ENCODE data around the gene CYP3A4. TPM values are rescaled to one million over a fixed set of nuclear protein-coding genes. Genes with fewer than 3 reads are reported as not detected.
"Not testable (repeated sequence)": the region's sequence is repeated elsewhere in the genome, so short reads cannot be mapped to it uniquely, and the experiment has no call there.

Gene CYP3A4
- total and polyA plus RNA-seq, 2 of the 13 experiments (the other 11 are each of a cell fraction or from before 2014, with no cell fraction given): 0.11 to 0.24 TPM

DNA sequence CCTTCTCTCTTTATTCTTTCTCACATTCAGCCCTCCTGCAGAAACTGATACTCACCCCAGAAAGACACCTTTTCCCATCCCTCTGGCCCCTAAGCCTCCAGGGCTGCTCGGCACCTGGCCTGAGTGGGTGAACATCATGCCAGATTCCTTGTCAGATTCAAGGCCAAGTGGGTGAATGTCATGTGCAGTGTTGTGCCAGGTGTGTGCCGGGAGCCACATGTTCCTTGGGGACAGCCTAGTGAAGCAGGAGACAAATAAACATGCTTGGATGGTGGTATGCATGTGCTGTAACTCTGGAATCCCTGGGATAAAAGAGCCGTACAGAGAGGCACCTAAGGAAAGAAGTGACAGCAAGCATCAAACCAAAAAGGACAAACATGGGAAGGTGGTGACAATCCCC lies 1.7 kb upstream of the CYP3A4 start:
- in situ Hi-C loops (cut with HindIII; ENCODE audit: extremely low pct_ligation_motif_present, low pct_unique_long_range_greater_than_20kb); BruUV-seq (replicated peaks); FAIRE-seq; ATAC-seq; H4K20me1 ChIP-seq (ENCODE audit: insufficient read depth, low read length); H2AFZ ChIP-seq (ENCODE audit: low read length); intact Hi-C loops (cut with micrococcal nuclease; ENCODE audit: unreplicated experiment); H3K9me3 ChIP-seq (ENCODE audit: low read length); H3K4me2 ChIP-seq (ENCODE audit: low read depth, low read length); H3K36me3 ChIP-seq (replicated peaks in 1 of 2; ENCODE audit: control insufficient read depth in 1 of 2, insufficient read depth in 2 of 2, low read length in 2 of 2); H3K27ac ChIP-seq (ENCODE audit: extremely low read length, insufficient read depth, low read length); H3K79me2 ChIP-seq (ENCODE audit: insufficient read depth, low read length); DNase-seq (ENCODE audit: low spot score); H3K27me3 ChIP-seq (ENCODE audit: control insufficient read depth in 1 of 2, insufficient read depth in 2 of 2, low read length in 2 of 2); H3K4me3 ChIP-seq (replicated peaks in 1 of 3; ENCODE audit: insufficient read depth in 1 of 3, low read depth in 2 of 3, low read length in 3 of 3); H3K9ac ChIP-seq (ENCODE audit: insufficient read depth, low read depth, low read length); CTCF ChIA-PET (ENCODE audit: low intra/inter-chr PET ratio, low total read pairs): not testable (repeated sequence)
- POLR2A ChIA-PET: interaction anchor here (1.1 kb wide), 1 partner anchor 281 kb away, joined by 3 read pairs; the partner anchor contains the start of gene ZKSCAN5
- peaks cover 35% of the 10 kb centered on the region for H3K4me1 ChIP-seq (ENCODE audit: insufficient read depth, low read length)
- WGBS (ENCODE audit: low lambda C conversion rate): 84% methylated on average over 3 of the region's 3 CpGs

DNA sequence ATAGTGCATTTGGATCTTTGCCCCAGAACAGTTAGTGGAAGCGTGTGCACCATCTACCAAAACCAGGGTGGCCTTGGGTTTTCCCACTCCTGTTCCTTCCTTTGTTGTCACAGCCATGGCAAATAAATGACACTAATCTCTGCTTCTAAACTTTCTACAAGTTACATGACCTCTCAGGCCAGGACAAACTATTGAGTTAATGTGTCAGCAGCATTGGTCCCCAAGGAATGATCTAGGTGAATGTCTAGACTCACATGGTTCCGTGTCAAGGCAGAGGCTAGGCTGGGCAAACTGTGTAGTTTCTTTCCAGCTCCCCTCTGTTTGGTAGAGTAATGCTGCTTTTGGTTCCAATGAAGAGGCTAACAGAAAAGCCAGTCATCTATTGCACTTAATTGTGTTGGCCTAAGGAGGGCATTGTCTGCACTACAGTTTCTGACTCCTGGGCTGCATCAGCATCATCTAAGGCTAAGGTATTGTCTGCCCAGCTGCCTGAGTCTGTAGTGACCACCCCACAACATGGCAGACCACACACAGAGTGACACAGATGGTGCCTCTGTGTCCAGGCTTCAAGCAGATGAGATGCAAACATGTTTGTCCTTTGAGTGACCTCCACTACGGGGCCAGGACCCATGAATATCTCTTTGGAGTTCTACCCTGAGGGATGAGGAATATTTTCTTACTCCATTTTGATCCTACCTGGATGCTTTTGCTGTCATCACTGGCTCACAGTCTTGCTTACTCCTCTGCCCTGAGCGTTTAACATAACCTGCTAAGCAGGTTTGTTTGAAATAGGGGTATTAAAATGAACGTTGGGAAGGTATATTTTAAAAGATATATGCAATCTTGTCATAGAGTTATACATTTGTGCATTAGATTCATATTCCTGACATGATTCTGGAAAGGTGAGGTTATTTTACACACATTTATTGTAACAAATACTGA lies 1.7 kb downstream of the CYP3A4 start:
- Histone ChIP-seq H3K9me3 (ENCODE audit: low read length) (no peaks in the 10 kb centered on the region), H4K20me1 (ENCODE audit: insufficient read depth, low read length) (no peaks in the 10 kb centered on the region), H3K27me3 (ENCODE audit: control insufficient read depth in 1 of 2, insufficient read depth in 2 of 2, low read length in 2 of 2) (no peaks in the 10 kb centered on the region), H3K9ac (ENCODE audit: insufficient read depth, low read depth, low read length) (no peak overlapping the region), H3K4me3 (replicated peaks in 1 of 3; ENCODE audit: insufficient read depth in 1 of 3, low read depth in 2 of 3, low read length in 3 of 3) (no peak overlapping the region), H3K36me3 (replicated peaks in 1 of 2; ENCODE audit: control insufficient read depth in 1 of 2, insufficient read depth in 2 of 2, low read length in 2 of 2) (no peaks in the 10 kb centered on the region), H3K4me2 (ENCODE audit: low read depth, low read length) (no peak overlapping the region), H3K79me2 (ENCODE audit: insufficient read depth, low read length) (no peaks in the 10 kb centered on the region), H3K4me1 (ENCODE audit: insufficient read depth, low read length) (peaks cover 26% of the 10 kb centered on the region), H2AFZ (ENCODE audit: low read length) (peak overlapping the region; percentile 32), H3K27ac (ENCODE audit: extremely low read length, insufficient read depth, low read length) (no peak overlapping the region)
- intact Hi-C loops (cut with micrococcal nuclease; ENCODE audit: unreplicated experiment): no loop called here
- 49% methylated on average over 5 of the region's 5 CpGs for WGBS (ENCODE audit: low lambda C conversion rate)
- ATAC-seq (peak; percentile 65), DNase-seq (ENCODE audit: low spot score) (peak; percentile 19), FAIRE-seq (no peak)
- POLR2A ChIA-PET: no interaction called here
- no TSS peak for BruUV-seq (replicated peaks)
- in situ Hi-C loops (cut with HindIII; ENCODE audit: extremely low pct_ligation_motif_present, low pct_unique_long_range_greater_than_20kb): no loop called here
- CTCF ChIA-PET (ENCODE audit: low intra/inter-chr PET ratio, low total read pairs): no interaction called here
- TF ChIP-seq, protein P1, sequence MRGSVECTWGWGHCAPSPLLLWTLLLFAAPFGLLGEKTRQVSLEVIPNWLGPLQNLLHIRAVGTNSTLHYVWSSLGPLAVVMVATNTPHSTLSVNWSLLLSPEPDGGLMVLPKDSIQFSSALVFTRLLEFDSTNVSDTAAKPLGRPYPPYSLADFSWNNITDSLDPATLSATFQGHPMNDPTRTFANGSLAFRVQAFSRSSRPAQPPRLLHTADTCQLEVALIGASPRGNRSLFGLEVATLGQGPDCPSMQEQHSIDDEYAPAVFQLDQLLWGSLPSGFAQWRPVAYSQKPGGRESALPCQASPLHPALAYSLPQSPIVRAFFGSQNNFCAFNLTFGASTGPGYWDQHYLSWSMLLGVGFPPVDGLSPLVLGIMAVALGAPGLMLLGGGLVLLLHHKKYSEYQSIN (CRISPR knock-in tag; IDR thresholded peaks at IDR 0.05; ENCODE audit: borderline replicate concordance): no peak
- TF ChIP-seq RXRB (CRISPR knock-in tag; IDR thresholded peaks at IDR 0.05; ENCODE audit: borderline replicate concordance) (0 out of 2 replicates have a peak, but pooled peaks have one; percentile 60), SOX6 (IDR thresholded peaks at IDR 0.05) (no peak), SOX6 (CRISPR knock-in tag; IDR thresholded peaks at IDR 0.05) (peak; percentile 21; the same call in 1 of the 2 replicates), CBFB (CRISPR knock-in tag; IDR thresholded peaks at IDR 0.05) (no peak), HOXA3 (CRISPR knock-in tag; IDR thresholded peaks at IDR 0.05) (0 out of 2 replicates have a peak, but pooled peaks have one; percentile 13), GFI1 (CRISPR knock-in tag; IDR thresholded peaks at IDR 0.05; ENCODE audit: borderline replicate concordance) (0 out of 2 replicates have a peak, but pooled peaks have one; percentile 17), ZNF225 (CRISPR knock-in tag; IDR thresholded peaks at IDR 0.05) (no peak), ESRRA (CRISPR knock-in tag; IDR thresholded peaks at IDR 0.05; ENCODE audit: low read depth) (no peak), STAG1 (CRISPR knock-in tag; IDR thresholded peaks at IDR 0.05) (peak; percentile 48), ZNF264 (CRISPR knock-in tag; IDR thresholded peaks at IDR 0.05) (0 out of 2 replicates have a peak, but pooled peaks have one; percentile 27), GATAD2A (CRISPR knock-in tag; IDR thresholded peaks at IDR 0.05) (0 out of 2 replicates have a peak, but pooled peaks have one; percentile 14)
- TF ChIP-seq, protein P2, sequence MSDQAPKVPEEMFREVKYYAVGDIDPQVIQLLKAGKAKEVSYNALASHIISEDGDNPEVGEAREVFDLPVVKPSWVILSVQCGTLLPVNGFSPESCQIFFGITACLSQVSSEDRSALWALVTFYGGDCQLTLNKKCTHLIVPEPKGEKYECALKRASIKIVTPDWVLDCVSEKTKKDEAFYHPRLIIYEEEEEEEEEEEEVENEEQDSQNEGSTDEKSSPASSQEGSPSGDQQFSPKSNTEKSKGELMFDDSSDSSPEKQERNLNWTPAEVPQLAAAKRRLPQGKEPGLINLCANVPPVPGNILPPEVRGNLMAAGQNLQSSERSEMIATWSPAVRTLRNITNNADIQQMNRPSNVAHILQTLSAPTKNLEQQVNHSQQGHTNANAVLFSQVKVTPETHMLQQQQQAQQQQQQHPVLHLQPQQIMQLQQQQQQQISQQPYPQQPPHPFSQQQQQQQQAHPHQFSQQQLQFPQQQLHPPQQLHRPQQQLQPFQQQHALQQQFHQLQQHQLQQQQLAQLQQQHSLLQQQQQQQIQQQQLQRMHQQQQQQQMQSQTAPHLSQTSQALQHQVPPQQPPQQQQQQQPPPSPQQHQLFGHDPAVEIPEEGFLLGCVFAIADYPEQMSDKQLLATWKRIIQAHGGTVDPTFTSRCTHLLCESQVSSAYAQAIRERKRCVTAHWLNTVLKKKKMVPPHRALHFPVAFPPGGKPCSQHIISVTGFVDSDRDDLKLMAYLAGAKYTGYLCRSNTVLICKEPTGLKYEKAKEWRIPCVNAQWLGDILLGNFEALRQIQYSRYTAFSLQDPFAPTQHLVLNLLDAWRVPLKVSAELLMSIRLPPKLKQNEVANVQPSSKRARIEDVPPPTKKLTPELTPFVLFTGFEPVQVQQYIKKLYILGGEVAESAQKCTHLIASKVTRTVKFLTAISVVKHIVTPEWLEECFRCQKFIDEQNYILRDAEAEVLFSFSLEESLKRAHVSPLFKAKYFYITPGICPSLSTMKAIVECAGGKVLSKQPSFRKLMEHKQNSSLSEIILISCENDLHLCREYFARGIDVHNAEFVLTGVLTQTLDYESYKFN (CRISPR knock-in tag; conservative IDR thresholded peaks at IDR 0.05): peak; percentile 20; the same call in 1 of the 2 replicates

Data from HepG2 (cell line).